Endothelial cell of umbilical vein (primary cell): ENCODE results near the gene SLC50A1.

Source experiments
- GATA2 ChIP-seq: IDR thresholded peaks from 2 replicates; pipeline ENCODE4 v1.7.0; 2011; ENCODE audit warnings: low read depth, mild to moderate bottlenecking, moderate library complexity, mixed read lengths, low read length; ENCODE audit not compliant: insufficient read length, insufficient read depth
- JUN ChIP-seq: IDR thresholded peaks from 2 replicates; pipeline ENCODE4 v1.6.1; 2011; ENCODE audit warnings: borderline replicate concordance, low read depth; ENCODE audit not compliant: insufficient read length, insufficient read depth
- POLR2A ChIP-seq: IDR thresholded peaks from 2 replicates; pipeline ENCODE4 v1.6.1; 2012; ENCODE audit warnings: low read depth, mild to moderate bottlenecking, control low read depth, low read length
- POLR2AphosphoS5 ChIP-seq: IDR thresholded peaks from 2 replicates; pipeline ENCODE4 v1.6.1; 2012; ENCODE audit warnings: low read depth, mild to moderate bottlenecking, control low read depth, low read length, moderate library complexity; ENCODE audit not compliant: insufficient read depth
- TF ChIP-seq, protein P1 (sequence below), 2 donors: IDR thresholded peaks; 1 replicate in 1 of 2; 2 replicates in 1 of 2; pipeline ENCODE4 v1.5.1; 2011; ENCODE audit warnings: low read length in 2 of 2, mild to moderate bottlenecking in 2 of 2, moderate library complexity in 2 of 2, control low read depth in 1 of 2, inconsistent platforms in 1 of 2, low read depth in 1 of 2; ENCODE audit not compliant: insufficient read depth in 1 of 2; ENCODE audit errors: extremely low read depth in 1 of 2

DNA sequence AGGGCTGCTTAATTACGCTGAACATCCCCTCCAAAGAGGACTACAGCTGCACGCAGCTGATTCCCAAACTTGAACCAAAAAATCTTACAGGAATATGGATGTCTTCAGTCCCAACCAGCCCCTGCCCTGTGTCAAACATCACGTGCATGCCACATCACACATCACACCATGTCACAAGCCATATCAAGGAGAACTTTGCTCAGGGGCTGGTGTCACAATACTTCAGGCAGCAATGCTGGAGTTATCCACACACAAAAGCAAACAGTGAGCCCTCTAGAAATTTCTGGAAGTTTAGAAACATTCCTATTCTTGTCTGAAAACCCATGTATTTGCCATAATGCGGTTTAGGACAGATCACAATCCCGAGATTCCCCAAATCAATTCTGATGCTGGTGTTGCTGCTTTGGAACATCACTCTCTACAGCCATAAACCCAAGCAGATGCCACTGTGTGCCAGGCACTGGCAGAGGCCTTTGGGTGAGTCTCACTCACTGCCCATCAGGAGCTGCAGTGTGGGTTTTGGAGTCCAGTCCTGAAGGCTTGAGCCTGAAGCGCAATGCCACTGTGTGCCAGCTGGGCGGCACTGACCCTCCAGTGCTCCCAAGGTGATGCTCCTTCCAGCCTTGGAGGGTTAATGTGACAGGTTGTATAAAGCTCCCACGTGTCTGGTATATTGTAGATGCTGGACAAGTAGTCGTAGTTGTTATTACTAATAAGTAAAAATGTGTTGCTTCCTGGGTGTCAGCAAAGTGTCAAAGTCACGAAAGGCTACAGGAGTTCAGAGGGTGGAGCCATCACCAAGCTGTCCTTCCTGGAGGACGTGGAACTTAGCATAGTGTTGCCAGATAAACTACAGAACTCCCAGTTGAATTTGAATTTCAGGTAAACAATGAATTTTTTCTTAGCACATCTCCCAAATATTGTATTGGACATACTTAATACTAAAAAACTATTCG lies 28.1 kb upstream of the SLC50A1 start:
- no peak for TF ChIP-seq JUN
- TF ChIP-seq POLR2A: no peak
- TF ChIP-seq POLR2AphosphoS5: no peak
- TF ChIP-seq, protein P1, sequence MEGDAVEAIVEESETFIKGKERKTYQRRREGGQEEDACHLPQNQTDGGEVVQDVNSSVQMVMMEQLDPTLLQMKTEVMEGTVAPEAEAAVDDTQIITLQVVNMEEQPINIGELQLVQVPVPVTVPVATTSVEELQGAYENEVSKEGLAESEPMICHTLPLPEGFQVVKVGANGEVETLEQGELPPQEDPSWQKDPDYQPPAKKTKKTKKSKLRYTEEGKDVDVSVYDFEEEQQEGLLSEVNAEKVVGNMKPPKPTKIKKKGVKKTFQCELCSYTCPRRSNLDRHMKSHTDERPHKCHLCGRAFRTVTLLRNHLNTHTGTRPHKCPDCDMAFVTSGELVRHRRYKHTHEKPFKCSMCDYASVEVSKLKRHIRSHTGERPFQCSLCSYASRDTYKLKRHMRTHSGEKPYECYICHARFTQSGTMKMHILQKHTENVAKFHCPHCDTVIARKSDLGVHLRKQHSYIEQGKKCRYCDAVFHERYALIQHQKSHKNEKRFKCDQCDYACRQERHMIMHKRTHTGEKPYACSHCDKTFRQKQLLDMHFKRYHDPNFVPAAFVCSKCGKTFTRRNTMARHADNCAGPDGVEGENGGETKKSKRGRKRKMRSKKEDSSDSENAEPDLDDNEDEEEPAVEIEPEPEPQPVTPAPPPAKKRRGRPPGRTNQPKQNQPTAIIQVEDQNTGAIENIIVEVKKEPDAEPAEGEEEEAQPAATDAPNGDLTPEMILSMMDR (IDR thresholded peaks at IDR 0.05; ENCODE audit: extremely low read depth in 1 of 2, insufficient read depth in 1 of 2, low read depth in 1 of 2, low read length in 2 of 2): no peak
- TF ChIP-seq GATA2: no peak
